Natural killer cell (primary cell): ENCODE data around the gene PARS2. TPM values are rescaled to one million over a fixed set of nuclear protein-coding genes. Genes with fewer than 3 reads are reported as not detected.
A peak's percentile ranks its signal among the peaks of the same experiment; 100 is the strongest.

Experiments used
- ATAC-seq, 3 donors: fragments of 150-1000 bp in 2 of 3; fragments of 200-7000 bp in 1 of 3; cut with Tn5 transposase; 1 replicate in 1 of 3; 2 replicates in 2 of 3; pipeline ENCODE4 v1.10.0; 2021; ENCODE audit warnings: mild to moderate bottlenecking in 2 of 3, moderate library complexity in 2 of 3
- DNase-seq, 2 donors: peaks; one replicate each; pipeline versions ENCODE4 v3.0.0 to v3.0.0-alpha.2; 2013 to 2021; ENCODE audit warnings: mixed read lengths in 1 of 2
- H3K27ac ChIP-seq: one replicate; pipeline ENCODE4 v1.5.1; 2013; ENCODE audit warnings: mild to moderate bottlenecking, low read length
- H3K27me3 ChIP-seq: one replicate; pipeline ENCODE4 v1.6.1; 2013; ENCODE audit warnings: low read length; ENCODE audit not compliant: control insufficient read depth, insufficient read depth
- H3K36me3 ChIP-seq: one replicate; pipeline ENCODE4 v1.6.1; 2013; ENCODE audit warnings: low read length; ENCODE audit not compliant: control insufficient read depth, insufficient read depth
- H3K4me1 ChIP-seq: one replicate; pipeline ENCODE4 v1.6.1; 2013; ENCODE audit warnings: low read length; ENCODE audit not compliant: control insufficient read depth, insufficient read depth
- H3K4me3 ChIP-seq: one replicate; pipeline ENCODE4 v1.5.1; 2013; ENCODE audit warnings: low read length
- H3K9me3 ChIP-seq: one replicate; pipeline ENCODE4 v1.6.1; 2013; ENCODE audit warnings: low read length; ENCODE audit not compliant: control insufficient read depth, insufficient read depth
- H3K27ac Mint-ChIP-seq, 2 donors: one replicate each; pipeline ENCODE4 v1.8.0; 2022; ENCODE audit warnings: mild to moderate bottlenecking in 2 of 2, mixed read lengths in 2 of 2, moderate library complexity in 1 of 2
- H3K27me3 Mint-ChIP-seq, 2 donors: one replicate each; pipeline ENCODE4 v1.8.0; 2022; ENCODE audit warnings: low read depth in 2 of 2, mixed read lengths in 2 of 2
- H3K36me3 Mint-ChIP-seq: one replicate; pipeline ENCODE4 v1.8.0; 2022; ENCODE audit warnings: mixed read lengths
- H3K4me1 Mint-ChIP-seq, 2 donors: one replicate each; pipeline ENCODE4 v1.8.0; 2022; ENCODE audit warnings: mixed read lengths in 2 of 2
- H3K4me3 Mint-ChIP-seq: one replicate; pipeline ENCODE4 v1.8.0; 2022; ENCODE audit warnings: mild to moderate bottlenecking, moderate library complexity, mixed read lengths
- H3K9me3 Mint-ChIP-seq, 2 donors: one replicate each; pipeline ENCODE4 v1.8.0; 2022; ENCODE audit warnings: mixed read lengths in 2 of 2
- WGBS: methylation state at CpG from one replicate; pipeline ENCODE4 v1.1.7; 2013; ENCODE audit warnings: missing lambda C conversion rate; ENCODE audit not compliant: insufficient coverage; 5-methylcytosine and 5-hydroxymethylcytosine counted together
- intact Hi-C: fragments of 100-400 bp; cut with micrococcal nuclease; formaldehyde crosslinking; loops from one replicate; pipeline ENCODE4 v1.14.2; 2022
- total RNA-seq, 4 donors: library from RNA; stranded (reverse); fragments of 120-200 nt in 1 of 4; gene quantifications; one replicate each; pipeline versions ENCODE4 v1.2.3 to v1.2.4, GENCODE V29; 2013 to 2022
- TF ChIP-seq, protein P1 (sequence below): fragments of 200-600 bp; IDR thresholded peaks from one replicate; pipeline ENCODE4 v1.8.0; 2022; ENCODE audit warnings: antibody characterized with exemption

The PARS2 gene
- total RNA-seq, 3 donors from 2014 or later (not counting 1 experiment from before 2014, with no cell fraction given) = 0.95 to 1.4 (median 0.96) TPM

GRCh38 chr1:54794451-54795355, 30.4 kb upstream of the PARS2 start:
- Mint-ChIP-seq H3K4me1 (peaks cover 78 to 79% of the 10 kb centered on the region in 2 donors), H3K36me3 (no peaks in the 10 kb centered on the region), H3K27ac (peak overlapping the region; percentile 91 to 95), H3K9me3 (no peaks in the 10 kb centered on the region), H3K4me3 (no peak overlapping the region), H3K27me3 (no peaks in the 10 kb centered on the region)
- Histone ChIP-seq H3K36me3 (peaks cover 25% of the 10 kb centered on the region), H3K9me3 (peaks cover 6% of the 10 kb centered on the region), H3K27ac (no peak overlapping the region), H3K4me3 (no peak overlapping the region), H3K27me3 (no peaks in the 10 kb centered on the region), H3K4me1 (peaks cover 20% of the 10 kb centered on the region)
- ATAC-seq = no peak
- TF ChIP-seq, protein P1, sequence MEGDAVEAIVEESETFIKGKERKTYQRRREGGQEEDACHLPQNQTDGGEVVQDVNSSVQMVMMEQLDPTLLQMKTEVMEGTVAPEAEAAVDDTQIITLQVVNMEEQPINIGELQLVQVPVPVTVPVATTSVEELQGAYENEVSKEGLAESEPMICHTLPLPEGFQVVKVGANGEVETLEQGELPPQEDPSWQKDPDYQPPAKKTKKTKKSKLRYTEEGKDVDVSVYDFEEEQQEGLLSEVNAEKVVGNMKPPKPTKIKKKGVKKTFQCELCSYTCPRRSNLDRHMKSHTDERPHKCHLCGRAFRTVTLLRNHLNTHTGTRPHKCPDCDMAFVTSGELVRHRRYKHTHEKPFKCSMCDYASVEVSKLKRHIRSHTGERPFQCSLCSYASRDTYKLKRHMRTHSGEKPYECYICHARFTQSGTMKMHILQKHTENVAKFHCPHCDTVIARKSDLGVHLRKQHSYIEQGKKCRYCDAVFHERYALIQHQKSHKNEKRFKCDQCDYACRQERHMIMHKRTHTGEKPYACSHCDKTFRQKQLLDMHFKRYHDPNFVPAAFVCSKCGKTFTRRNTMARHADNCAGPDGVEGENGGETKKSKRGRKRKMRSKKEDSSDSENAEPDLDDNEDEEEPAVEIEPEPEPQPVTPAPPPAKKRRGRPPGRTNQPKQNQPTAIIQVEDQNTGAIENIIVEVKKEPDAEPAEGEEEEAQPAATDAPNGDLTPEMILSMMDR = no peak
- DNase-seq = no peak
- intact Hi-C loops = no loop called here
- 75% methylated on average over 4 of the region's 4 CpGs for WGBS

DNA sequence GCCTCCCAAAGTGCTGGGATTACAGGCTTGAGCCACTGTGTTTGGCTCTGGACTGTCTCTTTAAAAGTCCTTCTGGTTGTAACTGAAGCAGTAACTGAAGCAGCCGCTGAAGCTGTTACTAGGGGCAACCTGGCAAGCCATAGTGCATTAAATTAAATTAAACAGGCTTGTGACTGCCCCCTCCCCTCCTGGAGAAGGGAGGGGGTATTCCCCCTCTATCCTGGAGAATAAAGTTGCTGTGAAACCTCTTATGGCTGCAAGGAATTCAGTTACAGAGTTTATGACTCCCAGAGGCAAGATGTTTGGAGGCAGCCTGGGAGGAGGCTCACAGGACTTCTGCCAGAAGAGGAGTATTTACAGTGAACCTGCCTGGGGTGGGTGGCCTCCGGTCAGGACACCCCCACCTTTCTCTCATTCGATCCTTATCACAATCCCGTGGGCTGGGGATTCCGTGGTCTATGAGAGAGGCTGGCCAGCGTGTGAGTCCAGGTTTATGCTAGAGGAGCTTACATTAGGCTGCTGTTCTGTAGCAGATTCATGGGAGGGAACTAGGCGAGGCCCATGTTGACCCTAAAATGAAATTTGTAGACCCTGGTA, 28.5 kb upstream of the PARS2 start:
- Mint-ChIP-seq H3K9me3 (no peaks in the 10 kb centered on the region), H3K27ac (no peak overlapping the region), H3K27me3 (no peaks in the 10 kb centered on the region), H3K4me3 (no peak overlapping the region), H3K4me1 (peaks cover 70 to 75% of the 10 kb centered on the region in 2 donors), H3K36me3 (no peaks in the 10 kb centered on the region)
- no peak for ATAC-seq
- Histone ChIP-seq H3K4me1 (peaks cover 1% of the 10 kb centered on the region), H3K36me3 (peaks cover 27% of the 10 kb centered on the region), H3K27me3 (no peaks in the 10 kb centered on the region), H3K4me3 (no peak overlapping the region), H3K27ac (no peak overlapping the region), H3K9me3 (peaks cover 6% of the 10 kb centered on the region)
- 95% methylated on average over 7 of the region's 7 CpGs for WGBS
- DNase-seq = no peak
- TF ChIP-seq, protein P1 = no peak
- intact Hi-C loops = no loop called here

GRCh38 chr1:54791880-54792522, 27.7 kb upstream of the PARS2 start:
- no peaks in the 10 kb centered on the region for H3K27me3 ChIP-seq
- no peak overlapping the region for H3K4me3 ChIP-seq
- TF ChIP-seq, protein P1 = peak; percentile 48
- no peaks in the 10 kb centered on the region for H3K9me3 Mint-ChIP-seq
- no peak overlapping the region for H3K27ac ChIP-seq
- no peaks in the 10 kb centered on the region for H3K4me1 ChIP-seq
- H3K36me3 Mint-ChIP-seq = no peaks in the 10 kb centered on the region
- no peak overlapping the region for H3K4me3 Mint-ChIP-seq
- peaks cover 6% of the 10 kb centered on the region for H3K9me3 ChIP-seq
- DNase-seq (peak in 1 of 2 donors; percentile 47), ATAC-seq (no peak)
- peaks cover 30% of the 10 kb centered on the region for H3K36me3 ChIP-seq
- no peaks in the 10 kb centered on the region for H3K27me3 Mint-ChIP-seq
- H3K27ac Mint-ChIP-seq = peak overlapping the region; percentile 54 to 60
- WGBS = 97% methylated on average over 13 of the region's 13 CpGs
- peaks cover 66 to 71% of the 10 kb centered on the region in 2 donors for H3K4me1 Mint-ChIP-seq
- intact Hi-C loops = no loop called here
